ENCODE results near the gene TFDP1.

The TFDP1 gene

DNA sequence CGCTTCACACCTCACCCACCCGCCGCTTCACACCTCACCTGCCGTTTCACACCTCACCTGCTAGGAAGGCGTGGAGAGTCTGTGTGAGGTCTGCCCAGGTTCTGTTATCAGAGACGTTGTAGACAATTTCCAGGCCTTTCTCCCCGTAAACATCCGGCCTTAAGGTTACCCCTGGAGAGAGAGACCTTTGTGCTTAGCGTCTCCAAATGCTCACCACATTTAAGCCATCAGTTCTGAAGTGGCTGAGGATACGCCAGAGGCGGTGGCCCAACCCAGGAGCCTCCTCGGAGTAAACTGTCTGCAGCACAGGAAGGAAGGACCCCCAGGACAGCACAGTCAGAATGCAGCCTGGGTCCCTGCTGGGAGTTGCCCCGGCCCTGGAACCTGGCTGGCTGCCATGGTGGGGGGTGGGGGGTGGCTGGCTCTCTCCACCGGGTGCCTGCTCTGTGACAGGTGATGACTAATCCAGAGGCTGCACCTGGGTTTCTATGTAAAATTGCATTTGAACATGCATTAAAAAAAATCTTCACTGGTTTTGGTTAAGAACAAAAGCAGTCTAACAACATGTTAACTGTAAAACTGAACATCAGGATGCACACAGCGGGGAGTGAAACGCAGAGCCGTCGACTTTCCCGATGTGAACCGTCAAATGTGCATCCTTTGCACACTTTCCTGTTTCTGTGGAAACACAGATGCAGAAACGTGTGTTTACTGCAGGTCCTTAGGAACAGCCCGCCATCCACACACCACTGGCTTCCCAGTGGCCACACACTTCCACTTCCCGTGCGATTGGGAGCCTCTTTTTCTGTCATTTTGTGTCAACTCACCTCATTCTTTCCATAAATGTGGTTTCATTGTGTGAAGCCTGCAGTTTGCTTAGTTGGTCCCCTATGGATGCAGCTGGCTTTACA is 69.0 kb downstream of the TFDP1 start:
- no peak for DNase-seq

DNA sequence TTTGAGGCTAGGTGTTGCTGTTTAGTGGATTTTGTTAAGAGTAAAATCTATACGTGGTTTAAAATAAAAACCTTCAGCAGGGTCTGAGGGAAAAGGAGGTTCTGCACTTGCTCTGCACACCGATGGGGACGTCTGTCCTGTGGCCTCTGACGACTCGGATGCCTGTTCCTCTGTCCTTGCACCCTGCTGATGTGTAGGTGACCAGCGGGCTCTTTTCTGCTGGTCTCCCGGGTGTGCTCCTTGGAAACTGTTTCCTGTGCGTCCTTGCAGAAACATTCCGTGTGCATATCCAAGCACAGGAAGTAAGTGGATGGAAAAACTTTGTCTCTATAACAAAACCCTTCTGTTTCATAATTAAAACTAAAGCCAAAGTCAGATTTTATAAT is 69.6 kb downstream of the TFDP1 start:
- no peak for DNase-seq

DNA sequence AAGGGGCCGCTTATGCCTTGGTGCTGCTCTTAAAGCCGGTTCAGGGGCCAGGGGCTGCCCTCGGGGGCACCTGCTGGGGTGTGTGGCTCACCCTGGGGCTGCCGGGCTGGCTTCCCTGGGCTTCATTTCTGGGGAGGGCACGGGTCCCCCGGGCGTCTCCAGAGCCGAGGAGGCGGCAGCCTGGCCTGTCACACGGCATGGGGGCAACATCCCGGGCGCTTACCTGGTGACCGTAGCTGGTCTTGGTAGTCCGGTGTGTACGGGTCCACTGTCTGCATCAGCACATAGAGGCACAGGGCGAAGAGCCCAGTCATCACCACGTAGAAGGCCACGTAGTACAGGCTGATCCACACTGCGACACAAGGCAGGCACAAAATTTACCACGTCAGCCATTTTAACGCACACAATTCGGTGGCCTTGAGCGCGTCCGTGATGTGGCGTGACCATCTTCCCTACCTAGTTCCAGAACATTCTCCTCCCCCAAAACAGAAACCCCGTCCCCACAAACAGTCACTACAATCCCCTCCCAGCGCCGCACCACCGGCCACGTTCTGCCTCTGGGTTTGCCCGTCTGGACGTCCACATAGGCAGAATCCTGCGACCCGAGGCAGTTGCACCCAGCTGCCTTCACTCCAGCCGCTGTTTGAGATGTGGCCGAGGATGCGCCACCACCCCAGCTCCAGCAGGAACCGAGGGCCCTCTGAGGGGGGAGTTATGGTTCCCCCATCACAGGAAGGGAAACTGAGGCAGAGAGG is 70.2 kb downstream of the TFDP1 start:
- DNase-seq: no peak

DNA sequence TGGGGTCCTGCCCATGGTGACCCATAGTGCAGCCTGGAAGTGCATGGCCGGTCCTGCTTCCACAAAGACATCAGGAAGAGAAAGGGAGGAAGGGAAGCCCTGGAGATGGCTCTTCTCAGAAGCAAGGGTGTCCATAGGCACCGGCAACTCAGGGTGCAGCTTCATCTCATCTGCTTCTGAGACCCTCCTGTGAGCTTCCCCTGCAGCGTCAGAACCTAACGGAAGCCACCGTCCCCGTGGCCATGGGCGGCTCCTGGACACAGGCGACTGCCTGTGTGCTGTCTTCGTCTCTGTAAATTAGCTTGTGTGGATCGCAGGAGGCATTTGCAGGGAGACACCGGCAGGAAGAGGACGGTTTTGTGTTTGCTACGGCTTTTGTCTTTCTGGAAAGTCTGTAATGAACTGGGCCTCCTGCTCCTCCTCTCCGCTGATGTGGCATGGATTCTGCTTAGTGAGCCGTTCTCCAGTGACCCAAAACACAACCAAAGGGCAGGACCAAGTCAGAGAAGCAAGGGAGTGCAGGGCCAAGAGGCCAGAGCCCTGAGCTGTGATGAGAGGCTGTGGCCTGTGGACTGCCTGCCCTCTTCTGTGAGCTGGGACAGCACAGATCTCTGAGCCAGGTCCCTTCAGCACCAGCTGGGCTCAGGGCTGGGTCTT is 70.9 kb downstream of the TFDP1 start:
- no peak for DNase-seq

DNA sequence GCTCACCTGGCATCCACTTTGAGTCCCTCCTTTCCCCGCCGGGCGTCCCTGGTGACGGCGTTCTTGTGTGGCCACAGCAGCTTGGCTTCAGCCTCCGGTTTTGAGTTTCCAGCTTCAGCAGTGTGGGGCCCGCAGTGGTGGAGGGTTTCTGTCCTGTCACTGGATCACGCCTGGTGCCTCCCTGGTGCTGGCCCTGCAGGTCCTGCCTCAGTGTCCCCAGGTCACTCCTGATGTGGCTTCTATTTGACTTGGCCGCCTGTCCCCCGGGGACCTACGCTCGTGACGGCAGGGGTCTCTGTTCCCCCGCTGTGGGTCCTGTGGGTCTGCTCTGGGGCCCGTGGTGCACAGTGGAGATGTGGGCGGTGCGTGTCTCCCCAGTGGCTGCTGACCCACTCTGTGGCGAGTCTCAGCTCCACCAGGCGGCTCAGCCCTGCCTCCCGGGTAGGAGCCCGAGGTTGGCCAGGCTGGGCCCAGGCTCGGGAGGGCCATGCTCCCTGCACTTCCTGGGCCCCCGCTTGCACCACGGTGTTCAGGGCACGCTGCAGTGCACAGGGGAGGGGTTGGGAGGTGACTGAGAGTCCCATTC is 71.5 kb downstream of the TFDP1 start:
- DNase-seq: no peak

DNA sequence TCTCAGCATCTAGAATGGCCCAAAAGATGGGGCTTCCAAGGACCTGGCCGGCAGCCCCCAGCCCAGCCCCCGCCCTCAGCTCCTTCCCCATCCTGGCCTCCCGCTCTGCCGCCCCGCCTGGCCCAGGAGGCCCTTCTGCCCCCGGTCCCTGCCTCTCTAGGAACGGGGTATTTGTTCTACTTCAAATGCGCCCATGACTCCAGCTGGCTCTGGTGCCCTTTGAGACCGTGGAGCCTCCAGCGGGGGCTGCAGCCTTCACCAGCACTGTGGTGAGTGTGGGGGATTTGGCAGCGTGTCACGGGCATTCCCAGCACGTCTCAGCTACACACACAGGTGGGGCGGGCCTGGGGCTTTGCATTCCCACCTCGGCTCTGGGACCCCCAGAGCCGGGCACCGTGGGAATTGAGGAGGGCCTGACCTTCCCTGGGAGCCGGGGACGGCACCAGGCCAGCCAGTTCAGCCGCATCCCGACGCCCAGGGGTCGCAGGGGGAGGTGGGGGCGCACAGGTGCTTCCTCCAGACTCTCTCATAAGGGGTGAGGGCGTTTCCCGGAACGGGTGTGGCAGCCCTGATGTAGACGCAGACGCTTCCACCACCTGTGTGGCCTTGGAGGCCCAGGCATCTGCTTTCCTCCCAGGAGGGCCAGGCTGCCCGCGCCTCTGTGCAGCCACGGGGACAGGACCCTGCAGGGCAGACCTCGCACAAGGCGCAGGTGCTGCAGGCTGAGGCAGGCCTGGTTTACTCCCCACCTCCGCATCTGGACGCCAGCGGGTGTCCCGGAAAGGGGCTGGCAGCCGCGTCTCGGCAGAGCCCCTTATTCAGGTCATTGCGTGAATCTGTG is 72.5 kb downstream of the TFDP1 start:
- DNase-seq: no peak

DNA sequence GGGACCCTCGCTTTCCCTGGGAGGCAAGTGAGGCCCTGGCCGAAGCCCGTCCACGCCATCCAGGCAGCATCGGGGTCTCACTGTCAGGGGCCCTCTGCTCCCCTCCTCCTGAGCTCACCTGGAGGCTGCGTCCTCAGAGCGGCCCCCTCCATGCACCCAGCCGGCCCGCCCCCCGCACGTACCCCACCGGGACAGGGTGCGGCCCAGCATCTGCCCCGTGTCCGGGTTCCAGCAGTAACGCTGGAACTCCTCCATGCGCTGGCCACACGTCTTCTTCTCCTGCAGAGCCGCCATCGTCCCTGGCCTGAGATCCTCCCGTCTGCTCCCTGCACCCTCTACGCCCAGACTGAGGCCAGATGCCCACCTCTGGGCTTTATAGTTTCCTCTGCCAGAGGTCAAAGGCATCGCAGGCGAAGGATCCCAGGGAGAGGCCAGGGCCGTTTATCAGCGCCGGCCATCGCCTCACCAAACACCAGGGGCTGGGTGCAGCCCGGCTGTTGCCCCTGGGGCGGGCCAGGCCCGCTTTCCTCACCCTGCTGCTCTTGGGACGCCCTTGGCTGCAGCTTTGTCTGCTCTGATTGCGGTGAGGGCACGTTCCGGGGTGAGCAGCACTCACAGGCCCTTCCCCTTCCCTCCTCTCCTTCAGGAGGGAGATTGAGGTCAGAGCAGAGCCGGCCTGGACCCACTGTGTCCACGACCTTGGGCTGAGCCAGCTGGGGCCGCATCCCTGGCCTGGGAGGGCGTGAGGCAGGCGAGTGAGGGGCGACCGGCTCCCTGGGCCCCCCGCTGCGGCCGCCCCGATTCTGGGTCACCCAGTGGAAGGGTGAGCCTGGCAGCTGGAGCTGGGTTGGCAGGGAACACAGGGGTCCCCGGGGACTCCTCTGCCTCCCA is 73.5 kb downstream of the TFDP1 start, which contains the start of gene ATP4B:
Gene ATP4B (minus strand): TSS at position 348 of the 891 bp plus-strand sequence. CDS start 54 bp downstream, at position 294.
- DNase-seq: no peak

DNA sequence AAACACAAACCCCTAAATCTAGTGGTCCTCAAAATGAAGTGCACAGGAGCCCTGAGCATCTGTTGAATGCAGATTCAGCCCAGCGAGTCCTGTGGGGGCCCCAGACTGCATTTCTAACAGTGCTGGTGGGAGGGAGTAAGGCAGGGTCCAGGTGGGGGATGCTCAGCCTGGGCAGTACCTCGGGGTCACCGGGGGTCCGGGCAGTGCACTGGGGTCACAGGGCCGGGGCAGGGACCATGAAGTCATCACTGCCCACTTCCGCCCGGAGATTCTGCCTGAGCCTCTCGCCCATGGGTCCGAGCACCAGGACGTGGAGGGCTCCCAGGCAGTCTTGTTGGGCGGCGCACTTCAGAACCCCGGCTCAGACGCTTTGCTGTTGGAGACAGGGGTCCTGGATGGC is 74.3 kb downstream of the TFDP1 start:
- DNase-seq: no peak

DNA sequence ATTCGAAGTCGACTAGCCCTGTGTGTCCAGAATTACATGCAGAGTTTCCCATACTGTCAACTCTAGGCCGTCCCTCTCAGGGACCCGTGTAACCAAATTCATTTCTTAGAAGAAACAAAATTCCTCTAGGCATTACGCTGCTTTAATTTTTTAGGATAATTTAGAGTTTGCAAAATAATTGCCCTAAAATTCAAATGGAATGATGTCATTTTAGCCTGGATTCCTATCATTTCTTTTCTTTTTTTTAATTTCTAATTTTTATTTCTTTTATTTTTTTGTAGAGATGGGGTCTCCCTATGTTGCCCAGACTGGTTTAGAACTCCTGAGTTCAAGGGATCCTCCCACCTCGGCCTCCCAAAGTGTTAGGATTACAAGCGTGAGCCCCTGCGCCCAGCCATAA is 74.8 kb downstream of the TFDP1 start:
- no peak for DNase-seq

DNA sequence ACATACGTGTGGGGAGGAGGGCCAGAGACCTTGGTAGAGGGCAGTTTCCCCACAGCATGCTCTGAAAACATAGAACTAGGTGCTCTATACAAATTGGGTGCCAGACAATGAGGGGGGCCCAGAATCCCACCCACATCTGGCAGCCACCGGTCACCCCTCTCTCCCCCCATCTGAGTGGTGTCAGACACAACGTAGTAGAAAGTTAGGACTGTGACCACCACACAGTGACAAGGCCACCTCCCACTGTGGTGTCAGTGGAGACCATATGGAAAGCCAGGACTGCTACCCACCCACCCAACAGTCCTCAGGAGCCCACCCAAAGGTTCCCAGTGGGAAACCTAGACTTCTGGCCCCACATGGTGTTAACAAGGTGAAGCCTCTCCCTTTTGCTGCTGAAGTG is 75.5 kb downstream of the TFDP1 start:
- no peak for DNase-seq

DNA sequence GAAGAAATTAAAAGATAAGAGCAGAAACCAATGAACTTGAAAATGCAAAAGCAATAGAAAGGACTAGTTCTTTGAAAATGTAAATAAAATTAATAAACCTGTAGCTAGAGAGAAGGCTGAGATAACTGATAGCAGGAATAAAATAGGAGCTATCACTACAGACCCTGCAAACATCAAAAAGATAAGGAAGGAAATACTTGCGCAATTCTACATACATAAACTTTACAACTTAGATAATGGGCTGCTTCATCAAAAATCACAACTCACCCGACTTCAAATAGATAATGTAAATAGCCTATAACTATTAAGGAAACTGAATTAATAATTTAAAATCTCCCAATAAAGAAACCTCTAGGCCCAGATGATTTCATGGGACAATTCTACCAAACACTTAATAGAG is 77.0 kb downstream of the TFDP1 start:
- no peak for DNase-seq

DNA sequence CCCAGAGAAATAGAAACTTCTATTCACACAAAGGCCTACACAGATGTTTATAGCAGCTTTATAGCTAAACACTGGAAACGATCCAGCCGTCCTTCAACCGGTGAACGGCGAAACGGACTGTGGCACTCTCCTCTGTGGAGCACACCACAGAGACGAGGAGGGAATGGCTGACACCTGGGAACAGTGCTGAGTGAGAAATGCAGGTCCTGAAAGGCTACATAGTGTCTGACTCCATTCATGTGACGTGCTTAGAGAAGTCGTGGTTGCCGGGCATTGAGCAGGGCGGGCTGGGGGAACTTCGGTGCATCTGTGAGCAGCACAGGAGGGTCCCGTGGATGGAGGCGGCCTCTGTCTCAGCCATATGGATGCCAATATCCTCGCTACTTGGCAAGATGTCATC is 79.4 kb downstream of the TFDP1 start:
- no peak for DNase-seq

DNA sequence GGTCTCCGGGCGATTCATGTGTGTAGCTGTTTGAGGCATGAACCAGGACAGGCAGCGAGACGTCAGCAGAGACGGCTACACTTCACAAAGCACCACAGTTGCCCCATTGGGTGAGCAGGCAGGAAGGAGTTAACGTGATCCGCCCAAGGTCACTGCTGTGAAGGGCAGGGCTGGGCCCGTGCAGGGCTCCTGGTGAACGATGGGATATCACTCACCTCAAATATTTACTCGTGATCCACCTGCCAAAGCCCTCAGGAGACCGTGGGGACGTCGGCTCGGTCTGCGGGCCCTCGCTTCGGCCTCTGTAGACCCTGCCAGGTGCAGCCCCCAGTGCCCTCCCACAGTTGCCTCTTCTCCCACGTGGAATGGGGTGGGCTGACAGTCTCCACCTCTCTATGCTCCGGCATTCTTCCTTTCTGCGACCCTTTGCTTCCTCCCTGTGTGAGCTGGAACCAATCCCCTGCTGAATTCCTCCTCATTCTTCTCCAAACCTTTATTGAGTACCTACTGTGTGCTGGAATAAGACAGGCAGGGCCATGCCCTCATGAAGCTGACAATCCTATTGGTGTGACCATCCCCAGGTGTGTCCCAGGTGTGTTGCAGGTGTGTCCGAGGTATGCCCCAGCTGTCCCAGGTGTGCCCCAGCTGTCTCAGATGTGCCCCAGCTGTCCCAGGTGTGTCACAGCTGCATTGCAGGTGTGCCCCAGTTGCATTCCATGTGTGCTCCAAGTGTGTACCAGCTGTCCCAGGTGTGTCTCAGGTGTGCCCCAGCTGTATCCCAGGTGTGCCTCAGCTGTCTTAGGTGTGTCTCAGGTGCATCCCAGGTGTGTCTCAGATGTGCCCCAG is 80.4 kb downstream of the TFDP1 start:
- DNase-seq: no peak

DNA sequence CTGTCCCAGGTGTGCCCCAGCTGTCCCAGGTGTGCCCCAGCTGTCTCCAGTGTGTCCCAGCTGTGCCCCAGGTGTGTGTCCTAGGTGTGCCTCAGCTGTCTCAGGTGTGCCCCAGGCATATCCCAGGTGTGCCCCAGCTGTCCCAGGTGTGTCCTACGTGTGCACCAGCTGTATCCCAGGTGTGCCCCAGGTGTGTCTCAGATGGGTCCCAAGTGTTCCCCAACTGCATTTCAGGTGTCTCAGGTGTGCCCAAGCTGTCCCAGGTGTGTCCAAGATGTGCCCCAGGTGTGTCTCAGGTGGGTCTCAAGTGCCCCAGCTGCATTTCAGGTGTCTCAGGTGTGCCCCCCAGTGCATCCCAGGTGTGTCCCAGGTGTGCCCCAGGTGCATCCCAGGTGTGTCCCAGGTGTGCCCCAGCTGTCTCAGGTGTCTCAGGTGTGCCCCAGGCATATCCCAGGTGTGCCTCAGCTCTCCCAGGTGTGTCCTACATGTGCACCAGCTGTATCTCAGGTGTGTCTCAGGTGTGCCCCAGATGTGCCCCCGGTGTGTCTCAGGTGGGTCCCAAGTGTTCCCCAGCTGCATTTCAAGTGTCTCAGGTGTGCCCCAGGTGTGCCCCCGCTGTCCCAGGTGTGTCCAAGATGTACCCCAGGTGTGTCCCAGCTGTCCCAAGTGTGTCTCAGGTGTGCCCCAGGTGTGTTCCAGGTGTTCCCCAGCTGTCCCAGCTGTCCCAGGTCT is 81.2 kb downstream of the TFDP1 start:
- DNase-seq: no peak

DNA sequence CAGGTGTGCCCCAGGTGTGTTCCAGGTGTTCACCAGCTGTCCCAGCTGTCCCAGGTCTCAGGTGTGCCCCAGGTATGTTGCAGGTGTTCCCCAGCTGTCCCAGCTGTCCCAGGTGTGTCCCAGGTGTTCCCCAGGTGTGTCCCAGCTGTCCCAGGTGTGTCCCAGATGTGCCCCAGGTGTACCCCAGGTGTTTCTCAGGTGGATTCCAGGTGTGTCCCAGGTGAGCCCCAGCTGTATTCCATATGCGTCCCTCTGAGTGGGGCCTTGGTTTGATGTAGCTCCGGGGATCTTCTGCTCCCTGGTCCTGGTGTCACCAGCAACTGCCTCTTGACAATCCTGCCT is 81.7 kb downstream of the TFDP1 start:
- no peak for DNase-seq

DNA sequence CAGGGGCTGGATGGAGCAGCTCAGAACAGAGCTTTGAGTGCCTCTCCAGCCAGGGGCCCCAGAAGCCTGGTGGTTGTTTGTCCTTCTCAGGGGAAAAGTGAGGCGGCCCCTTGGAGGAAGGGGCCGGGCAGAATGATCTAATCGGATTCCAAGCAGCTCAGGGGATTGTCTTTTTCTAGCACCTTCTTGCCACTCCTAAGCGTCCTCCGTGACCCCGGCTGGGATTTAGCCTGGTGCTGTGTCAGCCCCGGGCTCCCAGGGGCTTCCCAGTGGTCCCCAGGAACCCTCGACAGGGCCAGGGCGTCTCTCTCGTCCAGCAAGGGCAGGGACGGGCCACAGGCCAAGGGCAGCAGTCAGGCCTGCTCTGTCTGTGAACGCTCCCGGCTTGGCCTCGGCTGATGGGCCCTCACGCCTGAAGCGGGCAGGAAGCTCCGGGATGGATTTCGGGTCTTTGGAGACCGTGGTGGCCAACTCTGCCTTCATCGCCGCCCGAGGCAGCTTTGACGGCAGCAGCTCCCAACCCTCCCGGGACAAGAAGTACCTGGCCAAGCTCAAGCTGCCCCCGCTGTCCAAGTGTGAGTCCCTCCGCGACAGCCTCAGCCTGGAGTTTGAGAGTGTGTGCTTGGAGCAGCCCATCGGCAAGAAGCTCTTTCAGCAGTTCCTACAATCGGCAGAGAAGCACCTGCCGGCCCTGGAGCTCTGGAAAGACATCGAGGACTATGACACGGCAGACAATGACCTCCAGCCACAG is 82.6 kb downstream of the TFDP1 start, which contains the start of gene GRK1:
Gene GRK1 (plus strand): TSS at position 269 of the 751 bp plus-strand sequence. CDS start 168 bp downstream, at position 437.
- DNase-seq: no peak

DNA sequence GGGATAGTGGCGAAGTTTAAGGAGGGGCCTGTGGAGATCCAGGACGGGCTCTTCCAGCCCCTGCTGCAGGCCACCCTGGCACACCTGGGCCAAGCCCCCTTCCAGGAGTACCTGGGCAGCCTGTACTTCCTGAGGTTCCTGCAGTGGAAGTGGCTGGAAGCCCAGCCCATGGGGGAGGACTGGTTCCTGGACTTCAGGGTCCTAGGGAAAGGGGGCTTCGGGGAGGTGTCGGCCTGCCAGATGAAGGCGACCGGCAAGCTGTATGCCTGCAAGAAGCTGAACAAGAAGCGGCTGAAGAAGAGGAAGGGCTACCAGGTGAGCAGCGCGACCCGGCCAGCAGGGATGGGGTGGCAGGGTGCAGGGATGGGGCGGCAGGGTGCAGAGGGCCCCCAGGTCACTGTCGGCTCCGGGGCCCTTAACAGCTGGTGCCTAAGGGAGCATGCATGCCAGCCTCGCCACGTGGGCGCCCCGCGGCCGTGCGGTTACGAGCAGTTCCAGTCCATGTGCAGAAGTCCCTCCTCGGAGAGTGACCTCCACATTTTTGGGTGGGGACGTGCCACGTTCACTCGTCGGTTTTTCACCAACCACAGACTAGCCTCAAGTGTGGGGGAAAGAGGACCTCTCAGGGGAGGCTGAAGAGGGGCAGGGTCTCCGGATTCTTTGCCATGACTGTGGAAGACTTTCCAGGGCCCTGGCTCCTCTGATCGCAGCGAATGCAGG is 83.4 kb downstream of the TFDP1 start:
- DNase-seq: no peak

DNA sequence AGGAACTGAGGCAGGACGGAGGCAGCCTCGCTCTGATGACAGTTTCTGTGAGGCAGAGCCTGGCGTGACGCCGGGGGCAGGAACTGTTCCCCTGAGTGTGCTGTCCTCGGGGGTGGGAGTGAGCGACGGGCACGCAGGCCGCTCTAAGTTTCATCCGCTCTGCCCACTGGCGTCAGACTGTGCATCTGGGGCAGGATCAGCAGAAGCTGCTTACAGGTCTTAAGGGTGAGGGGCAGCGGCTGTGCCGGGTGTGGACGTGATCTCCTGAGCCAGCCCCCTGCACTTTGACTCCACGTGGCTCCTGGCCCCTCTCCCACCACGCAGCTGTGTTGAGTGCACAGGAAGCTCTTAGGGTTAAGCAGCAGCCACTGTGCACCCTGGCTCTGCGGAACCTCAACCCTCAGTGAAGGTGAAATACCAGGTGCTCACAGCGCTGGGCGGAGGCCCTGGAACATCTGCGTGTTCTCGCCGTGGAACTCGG is 84.0 kb downstream of the TFDP1 start:
- no peak for DNase-seq
